ENCODE data around the gene CPLX3. TPM values are rescaled to one million over a fixed set of nuclear protein-coding genes. Genes with fewer than 3 reads are reported as not detected.

CPLX3 gene
- total and polyA plus RNA-seq, 10 of the 15 experiments (the other 5 are each of a cell fraction or from before 2014, with no cell fraction given): 0.02 to 0.04 TPM; not detected in 8

DNA sequence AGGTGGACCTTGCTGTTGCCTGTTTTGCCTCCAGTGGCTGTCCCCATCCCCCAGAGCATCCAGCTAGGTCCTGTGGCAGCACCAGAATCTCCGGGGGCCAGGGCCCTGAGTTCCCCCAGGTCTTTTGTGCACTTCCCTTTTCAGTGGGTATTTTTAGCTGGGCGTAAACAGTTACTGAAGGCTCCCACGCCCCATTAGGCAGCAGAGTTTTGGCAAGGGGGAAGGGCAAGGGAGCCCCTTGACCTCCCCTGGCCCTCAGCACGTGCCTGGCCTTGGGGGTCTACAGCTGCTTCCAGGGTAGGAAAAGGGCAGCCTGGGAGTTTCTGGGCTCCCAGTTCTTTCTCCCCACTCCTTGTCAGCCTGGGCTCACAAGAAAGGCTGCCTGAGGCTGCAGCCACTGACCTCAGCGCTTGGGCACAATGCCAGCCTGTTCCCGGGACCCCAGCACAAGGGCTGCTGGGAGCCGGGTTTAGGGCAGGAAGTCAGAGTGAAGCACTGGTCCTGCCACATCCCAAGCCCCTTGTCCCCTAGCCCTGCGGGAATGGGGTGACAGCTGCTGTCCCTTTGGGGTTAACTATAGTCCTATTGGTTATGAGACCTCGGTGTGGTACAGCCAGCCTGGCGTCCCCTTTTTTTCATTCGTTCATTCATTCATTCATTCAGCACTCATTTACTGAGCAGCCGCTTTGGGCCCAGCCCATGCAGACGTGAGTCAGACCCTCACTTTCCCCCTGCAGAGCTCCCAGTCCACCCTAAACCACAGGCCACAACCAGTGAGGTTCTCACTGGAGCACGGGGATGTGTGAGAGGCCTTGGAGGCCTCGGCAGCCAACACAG is 36.1 kb upstream of the CPLX3 start:
- H2AFZ ChIP-seq (ENCODE audit: control insufficient read depth, low read depth, low read length): no peak overlapping the region
- peak overlapping the region; percentile 77 for H3K4me3 ChIP-seq
- H3K27ac ChIP-seq (ENCODE audit: control insufficient read depth, insufficient read depth): peak overlapping the region; percentile 96
- in situ Hi-C loops (cut with MboI): no loop called here
- no peaks in the 10 kb centered on the region for H3K9me3 ChIP-seq (replicated peaks; ENCODE audit: control insufficient read depth, insufficient read depth, low read length)
- peaks cover 13 to 14% of the 10 kb centered on the region in 2 experiments; a peak in 3 of 4 replicates for H3K36me3 ChIP-seq (ENCODE audit: control insufficient read depth in 2 of 2, insufficient read depth in 2 of 2, low read length in 1 of 2)
- peak overlapping the region; percentile 82 for H3K9ac ChIP-seq (ENCODE audit: control insufficient read depth, insufficient read depth, low read length)
- FAIRE-seq: no peak
- intact Hi-C loops (cut with micrococcal nuclease; ENCODE audit: unreplicated experiment): no loop called here
- BruUV-seq (replicated peaks): no TSS peak
- POLR2A ChIA-PET: interaction anchor here (1.3 to 14.2 kb wide), 3 partner anchors 9 to 388 kb away, joined by 5 to 602 read pairs (median 6); partner anchors contain the start of gene CSK
- ATAC-seq: peak; percentile 22
- WGBS (ENCODE audit: insufficient coverage, insufficient replicate concordance, low lambda C conversion rate, missing lambda C conversion rate): 0% methylated on average over 15 of the region's 15 CpGs
- H3K4me2 ChIP-seq (ENCODE audit: control insufficient read depth, insufficient read depth): peak overlapping the region; percentile 67
- CTCF ChIA-PET: interaction anchor here (1.1 to 25.9 kb wide), 6 partner anchors 8 to 156 kb away, joined by 3 to 1288 read pairs (median 14); partner anchors contain the start of gene CSK
- no peaks in the 10 kb centered on the region for H4K20me1 ChIP-seq (ENCODE audit: control insufficient read depth, insufficient read depth)
- peaks cover 91% of the 10 kb centered on the region for H3K79me2 ChIP-seq (ENCODE audit: control insufficient read depth, insufficient read depth, low read length)
- RAD21 ChIA-PET (ENCODE audit: unreplicated experiment): interaction anchor here (1.0 to 25.2 kb wide), 5 partner anchors 0 to 387 kb away, joined by 4 to 1186 read pairs (median 7); partner anchors contain the start of gene CSK
- peaks cover 68% of the 10 kb centered on the region for H3K4me1 ChIP-seq (ENCODE audit: control insufficient read depth, insufficient read depth, low read length)
- SMC1A ChIA-PET (ENCODE audit: uncharacterized antibody, unreplicated experiment): interaction anchor here (0.7 to 15.7 kb wide), 5 partner anchors 8 to 159 kb away, joined by 3 to 811 read pairs (median 4); partner anchors contain the start of gene CSK
- no peaks in the 10 kb centered on the region for H3K27me3 ChIP-seq (replicated peaks in 1 of 2; ENCODE audit: control insufficient read depth in 2 of 2, insufficient read depth in 2 of 2, low read length in 1 of 2)
- DNase-seq (ENCODE audit: low read depth, low spot score): no peak
- TF ChIP-seq MEF2A (IDR thresholded peaks at IDR 0.05; ENCODE audit: insufficient read depth, low read depth, low read length) (peak; percentile 97), ZNF207 (IDR thresholded peaks at IDR 0.05; ENCODE audit: borderline replicate concordance) (no peak), ZZZ3 (IDR thresholded peaks at IDR 0.05; ENCODE audit: control insufficient read depth, insufficient read length, low read depth) (no peak), TCF7 (IDR thresholded peaks at IDR 0.05; ENCODE audit: borderline replicate concordance) (no peak), PAX5 (IDR thresholded peaks at IDR 0.05; ENCODE audit: borderline replicate concordance, low read depth, low read length) (peak; percentile 77), BHLHE40 (IDR thresholded peaks at IDR 0.05; ENCODE audit: borderline replicate concordance in 1 of 2, low read depth in 2 of 2, low read length in 1 of 2) (peak; percentile 97 to 98), IRF4 (IDR thresholded peaks at IDR 0.05; ENCODE audit: low read depth, low read length) (peak; percentile 45; the same call in 1 of the 2 replicates), EZH2 (IDR thresholded peaks at IDR 0.05; ENCODE audit: borderline replicate concordance, control insufficient read depth, low read depth, low read length) (no peak), TAF1 (IDR thresholded peaks at IDR 0.05; ENCODE audit: borderline replicate concordance, low read depth, low read length) (peak; percentile 57; the same call in 1 of the 2 replicates), ESRRA (IDR thresholded peaks at IDR 0.05; ENCODE audit: low read length) (no peak), NBN (IDR thresholded peaks at IDR 0.05) (peak; percentile 77), SIN3A (IDR thresholded peaks at IDR 0.05; ENCODE audit: low read depth, low read length) (peak; percentile 63; the same call in 1 of the 2 replicates), RELB (IDR thresholded peaks at IDR 0.05; ENCODE audit: low read depth) (peak; percentile 69), POLR2A (IDR thresholded peaks at IDR 0.05; ENCODE audit: low read depth, low read length) (peak; percentile 54; the same call in 1 of the 2 replicates), IKZF1 (conservative IDR thresholded peaks at IDR 0.05) (peak; percentile 97), TCF12 (IDR thresholded peaks at IDR 0.05; ENCODE audit: low read depth, low read length) (peak; percentile 77; the same call in 1 of the 2 replicates), MAX (IDR thresholded peaks at IDR 0.05; ENCODE audit: low read depth, low read length) (peak; percentile 24; the same call in 1 of the 2 replicates)
- TF ChIP-seq, protein P1, sequence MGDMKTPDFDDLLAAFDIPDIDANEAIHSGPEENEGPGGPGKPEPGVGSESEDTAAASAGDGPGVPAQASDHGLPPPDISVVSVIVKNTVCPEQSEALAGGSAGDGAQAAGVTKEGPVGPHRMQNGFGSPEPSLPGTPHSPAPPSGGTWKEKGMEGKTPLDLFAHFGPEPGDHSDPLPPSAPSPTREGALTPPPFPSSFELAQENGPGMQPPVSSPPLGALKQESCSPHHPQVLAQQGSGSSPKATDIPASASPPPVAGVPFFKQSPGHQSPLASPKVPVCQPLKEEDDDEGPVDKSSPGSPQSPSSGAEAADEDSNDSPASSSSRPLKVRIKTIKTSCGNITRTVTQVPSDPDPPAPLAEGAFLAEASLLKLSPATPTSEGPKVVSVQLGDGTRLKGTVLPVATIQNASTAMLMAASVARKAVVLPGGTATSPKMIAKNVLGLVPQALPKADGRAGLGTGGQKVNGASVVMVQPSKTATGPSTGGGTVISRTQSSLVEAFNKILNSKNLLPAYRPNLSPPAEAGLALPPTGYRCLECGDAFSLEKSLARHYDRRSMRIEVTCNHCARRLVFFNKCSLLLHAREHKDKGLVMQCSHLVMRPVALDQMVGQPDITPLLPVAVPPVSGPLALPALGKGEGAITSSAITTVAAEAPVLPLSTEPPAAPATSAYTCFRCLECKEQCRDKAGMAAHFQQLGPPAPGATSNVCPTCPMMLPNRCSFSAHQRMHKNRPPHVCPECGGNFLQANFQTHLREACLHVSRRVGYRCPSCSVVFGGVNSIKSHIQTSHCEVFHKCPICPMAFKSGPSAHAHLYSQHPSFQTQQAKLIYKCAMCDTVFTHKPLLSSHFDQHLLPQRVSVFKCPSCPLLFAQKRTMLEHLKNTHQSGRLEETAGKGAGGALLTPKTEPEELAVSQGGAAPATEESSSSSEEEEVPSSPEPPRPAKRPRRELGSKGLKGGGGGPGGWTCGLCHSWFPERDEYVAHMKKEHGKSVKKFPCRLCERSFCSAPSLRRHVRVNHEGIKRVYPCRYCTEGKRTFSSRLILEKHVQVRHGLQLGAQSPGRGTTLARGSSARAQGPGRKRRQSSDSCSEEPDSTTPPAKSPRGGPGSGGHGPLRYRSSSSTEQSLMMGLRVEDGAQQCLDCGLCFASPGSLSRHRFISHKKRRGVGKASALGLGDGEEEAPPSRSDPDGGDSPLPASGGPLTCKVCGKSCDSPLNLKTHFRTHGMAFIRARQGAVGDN (IDR thresholded peaks at IDR 0.05): peak; percentile 80

Data from GM12878 (cell line).